GM12872 (cell line): Measurements from ENCODE around the gene NCBP1.

Source experiments
- CTCF ChIP-seq: IDR thresholded peaks from 3 replicates; pipeline ENCODE4 v1.5.1; 2011; ENCODE audit warnings: low read depth, mild to moderate bottlenecking, low read length, moderate library complexity; ENCODE audit not compliant: insufficient read depth

The NCBP1 gene

GRCh38 chr9:97632985-97633858 is at the start of gene NCBP1, which contains the start of gene TSTD2:
NCBP1 (plus strand) TSS chr9:97633821; CDS start chr9:97633882, 61 bp downstream.
TSTD2 (minus strand) TSS chr9:97633368; CDS start chr9:97627562, 5,806 bp downstream.
- TF ChIP-seq CTCF, result no peak

- no peak for TF ChIP-seq CTCF
These were observed 42.1 kb upstream of the NCBP1 start for GRCh38 chr9:97591535-97591934.

- no peak for TF ChIP-seq CTCF
These were observed 41.5 kb upstream of the NCBP1 start for GRCh38 chr9:97592126-97592525.

GRCh38 chr9:97593960-97594359 is 39.7 kb upstream of the NCBP1 start:
- TF ChIP-seq CTCF, result no peak

- no peak for TF ChIP-seq CTCF
These were observed 39.2 kb upstream of the NCBP1 start for GRCh38 chr9:97594381-97594921.

- no peak for TF ChIP-seq CTCF
These were observed 36.7 kb upstream of the NCBP1 start for GRCh38 chr9:97596906-97597305.

GRCh38 chr9:97598461-97599288 is 34.9 kb upstream of the NCBP1 start:
- TF ChIP-seq CTCF, result peak; percentile 95
